GM21367 (cell line): ENCODE data around the gene KRT77.
"Not testable (repeated sequence)": the region's sequence is repeated elsewhere in the genome, so short reads cannot be mapped to it uniquely, and the experiment has no call there.

Source experiments
- ATAC-seq: cut with Tn5 transposase; IDR thresholded peaks from one replicate; pipeline ENCODE4 v1.9.1; 2021; ENCODE audit not compliant: unreplicated experiment

The KRT77 gene

GRCh38 chr12:52703424-52703823 lies at the start of gene KRT77:
KRT77 (minus strand) TSS chr12:52703524; CDS start chr12:52703434, 90 bp downstream.
- ATAC-seq, result no peak

GRCh38 chr12:52752516-52752915 lies 49.2 kb upstream of the KRT77 start:
- no peak for ATAC-seq

- no peak for ATAC-seq
These were observed 48.5 kb upstream of the KRT77 start for GRCh38 chr12:52751795-52752194.

GRCh38 chr12:52750532-52750931 lies 47.2 kb upstream of the KRT77 start:
- ATAC-seq, result not testable (repeated sequence)

GRCh38 chr12:52749827-52750226 lies 46.5 kb upstream of the KRT77 start:
- ATAC-seq, result no peak

GRCh38 chr12:52748578-52748977 lies 45.3 kb upstream of the KRT77 start:
- ATAC-seq, result no peak

- no peak for ATAC-seq
These were observed 42.2 kb upstream of the KRT77 start for GRCh38 chr12:52745554-52745953.

GRCh38 chr12:52744493-52745156 lies 41.3 kb upstream of the KRT77 start:
- ATAC-seq, result no peak

GRCh38 chr12:52742822-52743457 lies 39.6 kb upstream of the KRT77 start:
- ATAC-seq, result no peak

GRCh38 chr12:52742196-52742580 lies 38.9 kb upstream of the KRT77 start:
- no peak for ATAC-seq

GRCh38 chr12:52741375-52742195 lies 38.3 kb upstream of the KRT77 start:
- no peak for ATAC-seq

- no peak for ATAC-seq
These were observed 37.3 kb upstream of the KRT77 start for GRCh38 chr12:52740584-52740983.

- ATAC-seq, result no peak
These were observed 36.6 kb upstream of the KRT77 start for GRCh38 chr12:52739963-52740362.

- ATAC-seq, result no peak
These were observed 32.7 kb upstream of the KRT77 start for GRCh38 chr12:52735816-52736632.

- no peak for ATAC-seq
These were observed 31.8 kb upstream of the KRT77 start for GRCh38 chr12:52735106-52735505.

GRCh38 chr12:52730793-52731192 lies 27.5 kb upstream of the KRT77 start:
- ATAC-seq, result no peak

GRCh38 chr12:52730383-52730782 lies 27.1 kb upstream of the KRT77 start:
- no peak for ATAC-seq

GRCh38 chr12:52729147-52729546 lies 25.8 kb upstream of the KRT77 start:
- ATAC-seq, result no peak

GRCh38 chr12:52728374-52728773 lies 25.1 kb upstream of the KRT77 start:
- no peak for ATAC-seq

- no peak for ATAC-seq
These were observed 23.7 kb upstream of the KRT77 start for GRCh38 chr12:52727037-52727436.

GRCh38 chr12:52726451-52726850 lies 23.1 kb upstream of the KRT77 start:
- no peak for ATAC-seq
